Measurements from ENCODE around the gene MLXIP. TPM values are rescaled to one million over a fixed set of nuclear protein-coding genes. Genes with fewer than 3 reads are reported as not detected.

MLXIP gene
- total and polyA plus RNA-seq, 2 experiments from 2014 or later: 16.2 to 23.0 TPM

DNA sequence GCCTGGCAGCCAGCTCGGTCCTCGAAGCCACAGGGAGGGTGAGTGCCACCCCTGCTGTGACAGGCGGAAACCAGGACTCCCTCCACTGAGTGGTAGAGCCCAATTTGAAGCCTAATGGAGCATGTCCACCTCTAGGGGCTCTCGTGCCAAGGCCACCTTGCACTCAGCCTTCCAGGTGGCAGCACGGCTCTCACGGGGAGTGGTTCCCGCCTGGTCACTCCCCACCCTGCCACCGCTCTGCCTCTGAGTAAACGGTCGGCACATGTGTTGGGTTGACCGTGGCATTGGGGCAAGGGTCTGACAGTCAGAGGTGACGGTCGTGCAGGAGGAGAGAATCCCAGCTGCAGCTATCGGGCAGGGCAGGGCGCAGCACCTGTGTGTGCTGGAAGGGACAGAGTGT is 60.7 kb downstream of the MLXIP start (continued):
- no peak for TF ChIP-seq ZNF462 (CRISPR knock-in tag; IDR thresholded peaks at IDR 0.05)

GRCh38 chr12:122139941-122140340 is 61.4 kb downstream of the MLXIP start:
- Mint-ChIP-seq H3K36me3 (ENCODE audit: low read depth) (peaks cover 49% of the 10 kb centered on the region), H3K4me1 (peaks cover 6% of the 10 kb centered on the region; the same call in 2 of the 3 replicates), H3K9me3 (peaks cover 35% of the 10 kb centered on the region), H3K27ac (no peak overlapping the region), H3K4me3 (no peak overlapping the region), H3K27me3 (ENCODE audit: insufficient read depth, low read depth, poor library complexity) (peaks cover 9% of the 10 kb centered on the region)
- Histone ChIP-seq H3K4me1 (ENCODE audit: insufficient read depth) (no peaks in the 10 kb centered on the region; the same call in 1 of the 2 replicates), H3K36me3 (ENCODE audit: insufficient read depth) (peaks cover 7% of the 10 kb centered on the region; the same call in 1 of the 2 replicates), H3F3A (replicated peaks; ENCODE audit: low read depth) (no peaks in the 10 kb centered on the region), H3K79me2 (replicated peaks; ENCODE audit: insufficient read depth) (no peaks in the 10 kb centered on the region), H3K4me3 (no peak overlapping the region), H3K27me3 (ENCODE audit: insufficient read depth) (no peaks in the 10 kb centered on the region), H3K27ac (ENCODE audit: low read depth) (no peak overlapping the region), H2AFZ (no peak overlapping the region), H3K4me2 (no peak overlapping the region), H3K9me2 (ENCODE audit: insufficient read depth) (no peaks in the 10 kb centered on the region), H4K20me1 (replicated peaks; ENCODE audit: insufficient read depth) (0 out of 2 replicates have a peak, but pooled peaks cover 6% of the 10 kb centered on the region)
- TF ChIP-seq STAT1 (IDR thresholded peaks at IDR 0.05; ENCODE audit: unreplicated experiment) (no peak), NANOG (IDR thresholded peaks at IDR 0.05; ENCODE audit: borderline replicate concordance) (no peak), CTCF (conservative IDR thresholded peaks at IDR 0.05; ENCODE audit: low read depth in 2 of 2) (no peak), JUNB (IDR thresholded peaks at IDR 0.05; ENCODE audit: unreplicated experiment) (no peak), ZNF462 (CRISPR knock-in tag; IDR thresholded peaks at IDR 0.05) (no peak), ZNF331 (CRISPR knock-in tag; IDR thresholded peaks at IDR 0.05; ENCODE audit: low read depth) (no peak), POLR2AphosphoS5 (IDR thresholded peaks at IDR 0.05; ENCODE audit: low read depth) (no peak), ZNF114 (CRISPR knock-in tag; IDR thresholded peaks at IDR 0.05) (no peak), EZH2 (IDR thresholded peaks at IDR 0.05; ENCODE audit: low read depth, unreplicated experiment) (no peak)
- DNase-seq (ENCODE audit: low spot score) (no peak), ATAC-seq (no peak)
